ENCODE measurements around the gene SLC4A3. TPM values are rescaled to one million over a fixed set of nuclear protein-coding genes. Genes with fewer than 3 reads are reported as not detected.
"Not testable (repeated sequence)": the region's sequence is repeated elsewhere in the genome, so short reads cannot be mapped to it uniquely, and the experiment has no call there.

SLC4A3 gene
- total RNA-seq, 4 donors from 2014 or later = 10.4 to 30.6 (median 12.4) TPM

DNA sequence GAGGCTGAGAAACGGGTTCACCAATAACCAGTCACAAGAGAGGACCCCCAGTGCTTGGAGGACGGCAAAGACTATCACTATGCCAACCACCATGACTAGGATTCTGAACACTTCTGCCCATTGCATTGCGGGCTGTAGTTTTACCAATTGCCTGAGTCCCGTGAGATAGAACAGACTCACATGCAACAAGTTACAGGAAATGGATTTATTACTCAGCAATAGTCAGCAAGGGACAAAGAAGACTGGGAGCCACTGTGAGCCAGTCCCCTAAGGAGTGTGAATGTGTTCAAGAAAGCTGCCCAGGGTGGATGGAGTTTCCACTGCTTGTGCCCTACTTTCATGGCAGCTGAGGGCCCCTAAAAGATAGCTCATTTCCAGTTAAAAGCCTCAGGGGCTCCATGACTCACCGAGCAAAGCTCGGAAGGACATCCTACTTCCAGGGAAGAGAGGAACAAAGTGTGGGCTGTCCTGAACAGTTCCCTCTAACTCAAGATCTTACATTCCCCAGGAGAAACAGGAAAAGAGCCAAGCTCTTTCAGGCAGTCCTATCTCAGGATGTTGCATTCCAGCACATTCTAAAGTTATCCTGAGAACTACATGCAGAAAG lies 54.4 kb downstream of the SLC4A3 start:
- no peak for ATAC-seq
- Histone ChIP-seq H3K36me3 (no peaks in the 10 kb centered on the region), H3K27me3 (no peaks in the 10 kb centered on the region), H3K27ac (no peak overlapping the region), H3K4me1 (peaks cover 0 to 12% (median 0%) of the 10 kb centered on the region in 3 donors), H3K4me3 (no peak overlapping the region), H3K9me3 (no peaks in the 10 kb centered on the region)
- TF ChIP-seq POLR2A (IDR thresholded peaks at IDR 0.05) (no peak), POLR2AphosphoS5 (IDR thresholded peaks at IDR 0.05) (no peak), EP300 (IDR thresholded peaks at IDR 0.05) (no peak)
- TF ChIP-seq, protein P1, sequence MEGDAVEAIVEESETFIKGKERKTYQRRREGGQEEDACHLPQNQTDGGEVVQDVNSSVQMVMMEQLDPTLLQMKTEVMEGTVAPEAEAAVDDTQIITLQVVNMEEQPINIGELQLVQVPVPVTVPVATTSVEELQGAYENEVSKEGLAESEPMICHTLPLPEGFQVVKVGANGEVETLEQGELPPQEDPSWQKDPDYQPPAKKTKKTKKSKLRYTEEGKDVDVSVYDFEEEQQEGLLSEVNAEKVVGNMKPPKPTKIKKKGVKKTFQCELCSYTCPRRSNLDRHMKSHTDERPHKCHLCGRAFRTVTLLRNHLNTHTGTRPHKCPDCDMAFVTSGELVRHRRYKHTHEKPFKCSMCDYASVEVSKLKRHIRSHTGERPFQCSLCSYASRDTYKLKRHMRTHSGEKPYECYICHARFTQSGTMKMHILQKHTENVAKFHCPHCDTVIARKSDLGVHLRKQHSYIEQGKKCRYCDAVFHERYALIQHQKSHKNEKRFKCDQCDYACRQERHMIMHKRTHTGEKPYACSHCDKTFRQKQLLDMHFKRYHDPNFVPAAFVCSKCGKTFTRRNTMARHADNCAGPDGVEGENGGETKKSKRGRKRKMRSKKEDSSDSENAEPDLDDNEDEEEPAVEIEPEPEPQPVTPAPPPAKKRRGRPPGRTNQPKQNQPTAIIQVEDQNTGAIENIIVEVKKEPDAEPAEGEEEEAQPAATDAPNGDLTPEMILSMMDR (IDR thresholded peaks at IDR 0.05) = no peak
- 50 to 80% methylated on average over 3 to 4 of the region's 6 CpGs for WGBS, 2 donors (ENCODE audit: low coverage in 1 of 2)

DNA sequence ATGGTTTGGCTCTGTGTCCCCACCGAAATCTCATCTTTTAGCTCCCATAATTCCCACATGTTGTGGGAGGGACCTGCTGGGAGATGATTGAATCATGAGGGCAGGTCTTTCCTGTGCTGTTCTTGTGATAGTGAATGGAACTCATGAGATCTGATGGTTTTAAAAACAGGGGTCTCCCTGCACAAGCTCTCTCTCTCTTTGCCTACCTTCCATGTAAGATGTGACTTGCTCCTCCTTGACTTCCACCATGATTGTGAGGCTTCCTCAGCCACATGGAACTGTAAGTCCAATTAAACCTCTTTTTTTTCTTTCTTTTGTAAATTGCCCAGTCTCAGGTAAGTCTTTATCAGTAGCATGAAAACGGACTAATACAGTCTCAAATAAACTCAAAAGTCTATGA lies 56.0 kb downstream of the SLC4A3 start:
- 59% methylated on average over 2 of the region's 2 CpGs; no CpG with 5 or more reads in 1 of the 2 donors for WGBS, 2 donors (ENCODE audit: low coverage in 1 of 2)
- ATAC-seq, H3K27me3 ChIP-seq, H3K27ac ChIP-seq, H3K36me3 ChIP-seq, H3K9me3 ChIP-seq, H3K4me3 ChIP-seq: not testable (repeated sequence)
- peaks cover 0 to 12% (median 0%) of the 10 kb centered on the region in 3 donors for H3K4me1 ChIP-seq

DNA sequence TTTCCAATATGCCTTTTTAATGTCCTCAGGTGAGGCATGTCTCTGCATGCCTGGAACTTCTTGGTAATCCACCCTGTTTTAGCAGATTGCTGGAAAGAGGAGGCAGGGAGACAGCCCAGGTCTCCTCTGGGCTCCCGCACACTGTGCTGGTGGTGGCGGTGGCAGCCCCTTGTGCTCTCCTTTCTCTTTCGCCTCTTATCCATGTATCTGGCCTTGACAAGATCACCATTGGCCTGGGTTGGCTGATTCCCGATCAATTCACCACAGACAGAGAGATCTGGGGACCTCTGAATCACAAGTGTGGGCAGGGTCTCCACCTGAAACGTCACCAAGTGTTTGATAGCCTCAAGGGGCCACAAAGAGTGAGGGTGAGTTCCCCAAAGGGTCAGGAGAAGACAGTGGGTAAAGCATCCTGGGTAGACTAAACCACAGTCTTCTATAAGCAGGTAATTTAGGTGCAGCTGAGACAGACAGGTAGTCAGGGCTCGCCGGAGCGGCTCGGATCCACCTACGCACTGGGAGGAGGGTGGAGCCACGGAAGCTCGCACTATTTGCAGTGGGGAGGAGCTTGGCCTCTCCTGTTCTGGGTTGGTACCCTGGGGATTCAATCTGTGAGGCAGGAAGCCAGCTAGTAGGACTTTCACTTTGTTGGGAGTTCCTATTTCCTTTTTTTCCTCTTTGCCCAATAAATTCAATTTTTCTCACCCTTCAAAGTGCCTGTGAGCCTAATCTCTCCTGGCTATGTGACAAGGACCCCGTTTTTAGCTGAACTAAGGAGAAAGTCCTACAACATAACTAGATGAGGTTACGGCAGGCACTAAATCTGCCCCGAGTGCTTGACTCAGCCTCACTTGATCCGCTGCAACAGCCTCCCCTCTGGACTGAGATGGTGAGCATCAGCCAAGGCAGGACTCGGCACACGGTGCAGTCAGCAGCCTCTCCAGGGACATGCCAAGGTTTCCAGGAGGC lies 57.6 kb downstream of the SLC4A3 start:
- no peaks in the 10 kb centered on the region for H3K36me3 ChIP-seq
- H3K9me3 ChIP-seq = no peaks in the 10 kb centered on the region
- peak overlapping the region in 3 of 4 donors; percentile 34 to 77 (median 64) for H3K27ac ChIP-seq
- peaks cover 0 to 24% (median 0%) of the 10 kb centered on the region in 3 donors for H3K4me1 ChIP-seq
- peak overlapping the region; percentile 34 to 48 for H3K4me3 ChIP-seq
- H3K27me3 ChIP-seq = no peaks in the 10 kb centered on the region
- peak; percentile 87 for ATAC-seq
- 13 to 44% methylated on average over 3 to 18 of the region's 18 CpGs for WGBS, 2 donors (ENCODE audit: low coverage in 1 of 2)
- TF ChIP-seq POLR2A (IDR thresholded peaks at IDR 0.05) = no peak
- TF ChIP-seq EP300 (IDR thresholded peaks at IDR 0.05) = no peak
- no peak for TF ChIP-seq POLR2AphosphoS5 (IDR thresholded peaks at IDR 0.05)
- TF ChIP-seq, protein P1 (IDR thresholded peaks at IDR 0.05) = no peak

DNA sequence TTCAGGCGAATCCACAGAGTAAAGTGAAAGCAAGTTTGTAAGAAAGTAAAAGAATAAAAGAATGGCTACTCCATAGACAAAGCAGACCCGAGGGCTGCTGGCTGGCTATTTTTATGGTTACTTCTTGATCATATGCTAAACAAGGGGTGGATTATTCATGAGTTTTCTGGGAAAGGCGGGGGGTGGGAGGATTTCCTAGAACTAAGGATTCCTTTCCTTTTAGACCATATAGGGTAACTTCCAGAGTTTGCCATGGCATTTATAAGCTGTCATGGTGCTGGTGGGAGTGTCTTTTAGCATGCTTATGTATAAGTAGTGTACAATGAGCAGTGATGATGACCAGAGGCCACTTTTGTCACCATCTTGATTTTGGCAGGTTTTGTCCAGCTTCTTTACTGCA lies 59.8 kb downstream of the SLC4A3 start:
- no peak for ATAC-seq
- H3K9me3 ChIP-seq = no peaks in the 10 kb centered on the region
- H3K36me3 ChIP-seq = no peaks in the 10 kb centered on the region
- peaks cover 0 to 24% (median 0%) of the 10 kb centered on the region in 3 donors for H3K4me1 ChIP-seq
- H3K27ac ChIP-seq = no peak overlapping the region
- no peak overlapping the region for H3K4me3 ChIP-seq
- H3K27me3 ChIP-seq = no peaks in the 10 kb centered on the region
- TF ChIP-seq, protein P1 (IDR thresholded peaks at IDR 0.05) = no peak
- TF ChIP-seq EP300 (IDR thresholded peaks at IDR 0.05) (no peak), POLR2AphosphoS5 (IDR thresholded peaks at IDR 0.05) (no peak), POLR2A (IDR thresholded peaks at IDR 0.05) (no peak)
- WGBS, 2 donors (ENCODE audit: low coverage in 1 of 2) = 45 to 75% methylated on average over 3 of the region's 3 CpGs

DNA sequence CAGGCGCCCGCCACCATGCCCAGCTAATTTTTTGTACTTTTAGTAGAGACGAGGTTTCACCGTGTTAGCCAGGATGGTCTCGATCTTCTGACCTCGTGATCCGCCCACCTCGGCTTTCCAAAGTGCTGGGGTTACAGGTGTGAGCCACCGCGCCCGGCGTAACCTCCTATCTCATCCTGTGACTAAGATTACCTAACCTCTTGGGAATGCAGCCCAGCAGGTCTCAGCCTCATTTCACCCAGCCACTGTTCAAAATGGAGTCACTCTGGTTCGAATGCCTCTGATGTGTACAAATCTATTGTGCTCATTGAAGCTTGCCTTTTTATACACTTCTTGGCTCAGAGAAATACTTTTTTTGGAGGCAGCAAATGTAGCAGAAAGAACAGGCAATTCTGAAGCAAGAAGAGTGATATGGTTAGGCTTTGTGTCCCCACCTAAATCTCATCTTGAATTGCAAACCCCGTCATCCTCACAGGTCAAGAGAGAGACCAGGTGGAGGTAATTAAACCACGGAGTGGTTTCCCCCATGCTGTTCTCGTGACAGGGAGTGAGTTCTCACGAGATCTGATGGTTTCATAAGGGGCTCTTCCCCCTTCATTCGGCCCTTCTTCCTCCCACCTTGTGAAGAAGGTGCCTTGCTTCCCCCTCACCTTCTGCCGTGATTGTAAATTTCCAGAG lies 60.6 kb downstream of the SLC4A3 start:
- WGBS, 2 donors (ENCODE audit: low coverage in 1 of 2) = 75 to 82% methylated on average over 4 to 11 of the region's 19 CpGs
- no peaks in the 10 kb centered on the region for H3K9me3 ChIP-seq
- no peak for ATAC-seq
- no peaks in the 10 kb centered on the region for H3K36me3 ChIP-seq
- TF ChIP-seq POLR2A (IDR thresholded peaks at IDR 0.05) = no peak
- TF ChIP-seq, protein P1 (IDR thresholded peaks at IDR 0.05) = no peak
- TF ChIP-seq POLR2AphosphoS5 (IDR thresholded peaks at IDR 0.05) = no peak
- no peak for TF ChIP-seq EP300 (IDR thresholded peaks at IDR 0.05)
- H3K27ac ChIP-seq = peak overlapping the region in 1 of 4 donors; percentile 67
- peaks cover 0 to 24% (median 0%) of the 10 kb centered on the region in 3 donors for H3K4me1 ChIP-seq
- H3K27me3 ChIP-seq = no peaks in the 10 kb centered on the region
- H3K4me3 ChIP-seq = no peak overlapping the region

All from gastroesophageal sphincter (tissue), 4 donors.